ENCODE data around the gene PTPRS.

- no peak for TF ChIP-seq CTCF (IDR thresholded peaks at IDR 0.05)
- TF ChIP-seq POLR2A (IDR thresholded peaks at IDR 0.05) = no peak
These were observed 18.5 kb downstream of the PTPRS start for GRCh38 chr19:5321851-5322681.

Measured in right lobe of liver (tissue), 4 donors.